Measurements from ENCODE around the gene GNAS. TPM values are rescaled to one million over a fixed set of nuclear protein-coding genes. Genes with fewer than 3 reads are reported as not detected.

The GNAS gene
- total RNA-seq, 8 experiments from 2014 or later, result 567 to 1,051 (median 853) TPM

- WGBS, 10 experiments, result 33 to 100% (median 70%) methylated on average over 1 to 3 of the region's 3 CpGs
- ATAC-seq (replicated peaks in 6 of 8), result no peak
- in situ Hi-C loops (cut with MboI; ENCODE audit: low pct_unique_long_range_greater_than_20kb in 2 of 9, low sequenced_read_pairs in 9 of 9, unreplicated experiment in 9 of 9), result loop anchor here in 1 of 9 experiments (25.0 kb wide), 1 partner anchor 140 kb away; the partner anchor contains the start of genes ATP5F1E and PRELID3B
- Histone ChIP-seq H3K4me1 (replicated peaks in 1 of 2) (peaks cover 63 to 83% of the 10 kb centered on the region in 2 donors), H3K27ac (no peak overlapping the region), H3K4me3 (no peak overlapping the region)
Observed at GRCh38 chr20:58896820-58897219, 44.3 kb downstream of the GNAS start.

DNA sequence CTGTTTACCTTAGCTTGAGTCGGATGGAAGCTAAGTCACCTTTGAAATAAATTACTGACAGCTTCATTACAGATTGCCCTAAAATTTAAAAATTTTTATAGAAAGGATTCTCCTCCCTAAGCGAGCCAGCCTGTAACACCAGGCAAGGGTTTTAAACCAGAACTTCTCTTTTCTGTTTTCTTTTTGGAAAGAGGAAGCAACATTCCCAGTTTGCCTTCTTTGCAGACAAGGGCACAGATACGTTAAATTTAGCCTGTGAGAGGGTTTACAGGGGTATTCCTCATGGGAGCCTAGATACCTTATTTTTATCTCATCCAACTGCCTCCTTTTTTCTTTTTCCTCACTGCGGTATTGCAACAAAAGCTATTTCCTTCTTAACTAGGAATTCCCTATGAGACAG lies 45.0 kb downstream of the GNAS start:
- no peak for ATAC-seq (replicated peaks in 6 of 8)
- Histone ChIP-seq H3K4me3 (no peak overlapping the region), H3K4me1 (replicated peaks in 1 of 2) (peaks cover 69 to 90% of the 10 kb centered on the region in 2 donors), H3K27ac (no peak overlapping the region)
- in situ Hi-C loops (cut with MboI; ENCODE audit: low pct_unique_long_range_greater_than_20kb in 2 of 9, low sequenced_read_pairs in 9 of 9, unreplicated experiment in 9 of 9), result loop anchor here in 1 of 9 experiments (25.0 kb wide), 1 partner anchor 140 kb away; the partner anchor contains the start of genes ATP5F1E and PRELID3B
- 21 to 100% (median 79%) methylated on average over 1 to 4 of the region's 4 CpGs; no CpG with 5 or more reads in 2 of the 10 experiments for WGBS, 10 experiments

DNA sequence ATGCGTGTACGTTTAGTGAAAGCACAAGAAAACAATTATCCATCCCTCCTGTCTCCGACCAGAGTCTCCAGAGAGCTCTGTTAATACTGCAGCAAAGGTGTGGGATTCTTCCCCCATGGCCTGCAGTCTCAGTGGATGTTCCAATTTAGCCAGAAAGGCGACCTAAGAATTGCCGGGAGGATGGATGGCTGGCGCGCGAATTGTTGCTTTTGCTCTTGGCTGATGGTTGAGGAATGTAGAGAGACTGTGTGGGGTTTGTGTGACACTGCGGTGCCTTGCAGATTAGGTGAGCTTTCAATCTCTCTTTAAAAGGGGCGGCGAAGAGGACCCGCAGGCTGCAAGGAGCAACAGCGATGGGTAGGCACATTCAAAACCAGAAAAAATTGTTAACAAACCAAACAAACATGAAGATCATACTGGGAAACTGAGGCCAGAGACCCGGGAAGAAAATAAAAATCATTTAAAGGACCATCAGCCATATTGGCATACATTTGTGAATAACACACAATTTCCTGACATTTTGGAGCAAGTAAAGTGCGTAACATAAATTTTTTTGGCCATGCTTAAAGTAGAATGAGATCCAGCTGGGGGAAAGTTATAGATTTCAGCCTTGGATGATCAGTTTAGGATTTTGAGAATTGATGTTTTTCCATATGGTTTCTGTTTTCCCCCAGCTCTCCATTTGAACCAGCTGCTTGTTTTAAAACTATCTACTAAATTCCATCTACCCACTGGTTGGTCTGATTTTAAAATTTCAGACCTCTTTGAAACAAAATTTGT lies 46.3 kb downstream of the GNAS start:
- H3K4me1 ChIP-seq (replicated peaks in 1 of 2), result peaks cover 67 to 90% of the 10 kb centered on the region in 2 donors
- H3K27ac ChIP-seq, result peak overlapping the region in 1 of 2 donors; percentile 10
- peak in 2 of 8 experiments; percentile 10 to 21 for ATAC-seq (replicated peaks in 6 of 8)
- H3K4me3 ChIP-seq, result no peak overlapping the region
- in situ Hi-C loops (cut with MboI; ENCODE audit: low pct_unique_long_range_greater_than_20kb in 2 of 9, low sequenced_read_pairs in 9 of 9, unreplicated experiment in 9 of 9), result loop anchor here in 1 of 9 experiments (25.0 kb wide), 1 partner anchor 138 kb away; the partner anchor contains the start of genes ATP5F1E and PRELID3B
- 60 to 96% (median 80%) methylated on average over 1 to 14 of the region's 15 CpGs for WGBS, 10 experiments

DNA sequence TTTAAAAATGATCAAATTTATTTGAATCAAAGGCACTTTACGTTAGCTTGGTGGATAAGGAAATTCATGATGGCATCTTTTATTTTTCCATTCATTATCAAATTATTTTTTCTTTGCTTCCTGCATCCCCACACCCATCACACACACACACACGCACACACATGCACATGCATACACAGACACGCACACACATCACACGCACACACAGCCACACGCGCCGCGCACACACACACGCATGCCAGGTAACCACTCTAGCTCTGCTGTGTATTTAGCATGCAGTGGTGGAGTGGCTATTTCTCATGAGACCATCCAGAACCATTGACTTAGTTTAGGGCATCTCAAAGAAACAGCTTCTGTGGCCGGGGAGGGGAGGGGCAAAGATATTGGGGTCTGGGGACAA lies 47.0 kb downstream of the GNAS start:
- ATAC-seq (replicated peaks in 6 of 8), result no peak
- WGBS, 10 experiments, result 71 to 100% (median 86%) methylated on average over 1 to 10 of the region's 10 CpGs; no CpG with 5 or more reads in 1 of the 10 experiments
- Histone ChIP-seq H3K4me3 (no peak overlapping the region), H3K4me1 (replicated peaks in 1 of 2) (peaks cover 63 to 83% of the 10 kb centered on the region in 2 donors), H3K27ac (no peak overlapping the region)
- in situ Hi-C loops (cut with MboI; ENCODE audit: low pct_unique_long_range_greater_than_20kb in 2 of 9, low sequenced_read_pairs in 9 of 9, unreplicated experiment in 9 of 9), result loop anchor here in 1 of 9 experiments (25.0 kb wide), 1 partner anchor 138 kb away; the partner anchor contains the start of genes ATP5F1E and PRELID3B

DNA sequence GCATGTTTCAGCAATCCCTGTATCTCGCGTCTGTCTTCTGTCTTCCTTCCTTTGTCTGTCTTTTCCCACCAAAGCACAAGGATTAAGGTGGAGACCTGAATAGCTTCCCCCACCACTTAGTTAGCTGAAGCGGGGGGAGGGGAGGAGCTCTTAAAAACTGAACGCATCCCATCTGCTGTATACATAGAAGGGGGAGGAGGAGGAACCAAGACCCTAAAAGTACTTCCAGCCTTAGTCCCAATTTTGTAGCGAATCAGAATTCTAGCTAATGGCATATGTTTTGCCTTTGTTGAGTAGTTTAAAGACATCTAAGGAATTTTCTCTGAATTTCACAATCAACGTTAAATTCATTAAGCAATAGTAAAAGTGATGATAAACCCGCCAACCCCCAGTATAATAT lies 47.9 kb downstream of the GNAS start:
- peak in 1 of 8 experiments; percentile 4 for ATAC-seq (replicated peaks in 6 of 8)
- H3K4me3 ChIP-seq, result no peak overlapping the region
- in situ Hi-C loops (cut with MboI; ENCODE audit: low pct_unique_long_range_greater_than_20kb in 2 of 9, low sequenced_read_pairs in 9 of 9, unreplicated experiment in 9 of 9), result no loop called here
- peaks cover 60 to 74% of the 10 kb centered on the region in 2 donors for H3K4me1 ChIP-seq (replicated peaks in 1 of 2)
- H3K27ac ChIP-seq, result no peak overlapping the region
- 46 to 100% (median 72%) methylated on average over 1 to 6 of the region's 7 CpGs; no CpG with 5 or more reads in 2 of the 10 experiments for WGBS, 10 experiments

DNA sequence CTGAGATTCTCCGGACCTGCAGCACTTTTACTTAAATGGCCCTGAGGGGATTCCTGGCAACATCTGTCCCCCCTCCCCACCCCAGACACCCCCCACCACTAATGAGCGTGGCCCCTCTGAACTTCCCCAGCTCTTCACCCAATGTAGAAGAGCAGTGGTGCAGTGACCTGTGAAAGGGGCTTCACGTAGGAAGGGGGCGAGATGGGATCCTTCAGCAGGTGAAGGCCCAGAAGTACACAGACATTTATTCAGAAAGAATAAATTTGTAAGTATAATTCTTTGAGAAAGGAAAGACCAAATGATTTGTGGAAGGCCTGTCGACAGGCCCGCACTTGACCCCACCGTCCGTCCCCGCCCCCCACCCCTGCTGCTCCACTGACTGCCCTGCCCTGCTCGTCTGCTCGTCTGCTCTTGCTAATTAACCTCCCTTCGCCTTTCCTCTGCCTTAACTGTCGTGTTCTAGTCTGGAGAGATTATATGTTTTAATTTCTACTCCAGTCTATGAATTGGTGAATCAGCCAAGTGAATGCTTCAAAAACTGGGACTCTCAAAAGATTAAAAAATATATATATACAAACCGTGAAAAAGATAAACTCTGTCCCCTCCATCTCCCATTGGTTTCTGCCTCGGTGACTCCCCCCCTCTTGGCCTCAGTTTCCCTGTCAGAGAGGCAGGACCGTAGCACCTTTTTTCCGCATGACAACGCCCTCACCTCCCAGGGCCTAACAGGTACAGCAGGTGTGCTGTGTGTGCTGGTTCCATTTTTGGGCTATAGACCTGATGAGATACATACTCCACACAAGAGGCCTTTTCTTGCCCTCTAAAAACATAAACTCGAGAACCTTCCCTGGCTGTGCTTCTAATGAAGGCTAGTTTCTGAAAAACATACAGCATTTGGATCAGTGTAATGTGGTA lies 49.2 kb downstream of the GNAS start:
- Histone ChIP-seq H3K27ac (peak overlapping the region in 1 of 2 donors; percentile 40), H3K4me1 (replicated peaks in 1 of 2) (peaks cover 52 to 63% of the 10 kb centered on the region in 2 donors), H3K4me3 (no peak overlapping the region)
- WGBS, 10 experiments, result 0 to 96% (median 41%) methylated on average over 1 to 10 of the region's 19 CpGs; no CpG with 5 or more reads in 3 of the 10 experiments
- peak; percentile 38 to 79 (median 57) for ATAC-seq (replicated peaks in 6 of 8)
- in situ Hi-C loops (cut with MboI; ENCODE audit: low pct_unique_long_range_greater_than_20kb in 2 of 9, low sequenced_read_pairs in 9 of 9, unreplicated experiment in 9 of 9), result no loop called here

DNA sequence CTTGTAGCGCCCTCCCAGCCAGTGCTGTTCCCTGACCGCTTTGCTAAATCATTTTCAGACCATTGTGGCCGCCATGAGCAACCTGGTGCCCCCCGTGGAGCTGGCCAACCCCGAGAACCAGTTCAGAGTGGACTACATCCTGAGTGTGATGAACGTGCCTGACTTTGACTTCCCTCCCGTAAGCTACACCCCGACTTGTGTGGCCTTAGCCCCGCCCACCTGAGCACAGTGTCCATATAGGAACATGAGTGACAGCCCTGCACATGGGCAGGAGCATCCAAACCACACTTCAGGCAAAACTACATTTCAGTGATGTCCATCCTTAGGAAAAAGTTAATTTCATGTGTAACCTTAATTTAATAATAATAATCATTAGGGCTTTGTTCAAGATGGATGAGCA lies 51.1 kb downstream of the GNAS start:
- no peak overlapping the region for H3K27ac ChIP-seq
- WGBS, 10 experiments, result 72 to 100% (median 81%) methylated on average over 2 to 6 of the region's 9 CpGs; no CpG with 5 or more reads in 3 of the 10 experiments
- in situ Hi-C loops (cut with MboI; ENCODE audit: low pct_unique_long_range_greater_than_20kb in 2 of 9, low sequenced_read_pairs in 9 of 9, unreplicated experiment in 9 of 9), result no loop called here

DNA sequence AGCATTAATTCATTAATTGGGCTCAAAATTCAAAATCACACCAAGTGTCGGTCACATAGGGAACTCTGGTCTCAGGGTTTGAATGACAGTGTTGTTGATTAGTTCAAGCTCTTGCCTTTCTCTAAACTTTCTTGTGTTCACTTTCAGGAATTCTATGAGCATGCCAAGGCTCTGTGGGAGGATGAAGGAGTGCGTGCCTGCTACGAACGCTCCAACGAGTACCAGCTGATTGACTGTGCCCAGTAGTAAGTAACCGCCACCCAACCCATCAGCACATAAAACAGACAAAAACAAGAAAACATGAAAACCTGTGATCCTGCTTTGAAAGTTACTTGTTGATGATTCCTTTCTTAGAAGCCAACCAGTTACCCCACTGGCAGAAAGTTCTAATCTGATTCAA lies 52.7 kb downstream of the GNAS start:
- in situ Hi-C loops (cut with MboI; ENCODE audit: low pct_unique_long_range_greater_than_20kb in 2 of 9, low sequenced_read_pairs in 9 of 9, unreplicated experiment in 9 of 9), result no loop called here
- Histone ChIP-seq H3K27ac (no peak overlapping the region), H3K4me3 (no peak overlapping the region), H3K4me1 (replicated peaks in 1 of 2) (peaks cover 42 to 47% of the 10 kb centered on the region in 2 donors)
- 28 to 100% (median 94%) methylated on average over 1 to 6 of the region's 6 CpGs for WGBS, 10 experiments
- no peak for ATAC-seq (replicated peaks in 6 of 8)

More for the DNA sequence above, 51.1 kb downstream of the GNAS start:
- Histone ChIP-seq H3K4me1 (replicated peaks in 1 of 2) (peaks cover 49 to 63% of the 10 kb centered on the region in 2 donors), H3K4me3 (no peak overlapping the region)
- ATAC-seq (replicated peaks in 6 of 8), result no peak

GRCh38 chr20:58906111-58906510 lies 53.6 kb downstream of the GNAS start:
- no peak for ATAC-seq (replicated peaks in 6 of 8)
- peaks cover 35 to 39% of the 10 kb centered on the region in 2 donors for H3K4me1 ChIP-seq (replicated peaks in 1 of 2)
- no peak overlapping the region for H3K4me3 ChIP-seq
- no peak overlapping the region for H3K27ac ChIP-seq
- in situ Hi-C loops (cut with MboI; ENCODE audit: low pct_unique_long_range_greater_than_20kb in 2 of 9, low sequenced_read_pairs in 9 of 9, unreplicated experiment in 9 of 9), result no loop called here
- WGBS, 10 experiments, result 84 to 100% (median 100%) methylated on average over 1 to 5 of the region's 5 CpGs

DNA sequence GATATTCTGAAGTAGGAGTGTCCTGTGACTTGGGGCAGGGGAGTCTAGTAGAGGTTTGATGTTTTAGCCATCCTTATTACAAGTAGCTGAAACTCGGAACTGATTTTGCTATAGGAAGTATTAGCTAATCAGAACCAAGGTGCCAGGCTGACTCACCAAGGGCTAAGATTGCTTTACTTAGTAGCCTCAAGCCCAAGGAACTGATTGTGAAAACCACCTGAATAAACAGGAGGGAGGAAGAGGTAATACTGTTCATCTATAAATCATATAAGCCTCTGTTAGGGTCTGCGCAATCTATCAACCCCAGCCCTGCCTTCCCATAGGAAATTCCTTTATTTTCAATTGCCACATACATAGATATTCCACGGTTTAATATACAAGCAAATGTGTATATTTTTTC lies 54.4 kb downstream of the GNAS start:
- ATAC-seq (replicated peaks in 6 of 8), result peak in 1 of 8 experiments; percentile 11
- Histone ChIP-seq H3K27ac (no peak overlapping the region), H3K4me1 (replicated peaks in 1 of 2) (peaks cover 27 to 31% of the 10 kb centered on the region in 2 donors), H3K4me3 (no peak overlapping the region)
- WGBS, 10 experiments, result 36 to 100% (median 75%) methylated on average over 1 to 3 of the region's 3 CpGs; no CpG with 5 or more reads in 1 of the 10 experiments
- in situ Hi-C loops (cut with MboI; ENCODE audit: low pct_unique_long_range_greater_than_20kb in 2 of 9, low sequenced_read_pairs in 9 of 9, unreplicated experiment in 9 of 9), result no loop called here

DNA sequence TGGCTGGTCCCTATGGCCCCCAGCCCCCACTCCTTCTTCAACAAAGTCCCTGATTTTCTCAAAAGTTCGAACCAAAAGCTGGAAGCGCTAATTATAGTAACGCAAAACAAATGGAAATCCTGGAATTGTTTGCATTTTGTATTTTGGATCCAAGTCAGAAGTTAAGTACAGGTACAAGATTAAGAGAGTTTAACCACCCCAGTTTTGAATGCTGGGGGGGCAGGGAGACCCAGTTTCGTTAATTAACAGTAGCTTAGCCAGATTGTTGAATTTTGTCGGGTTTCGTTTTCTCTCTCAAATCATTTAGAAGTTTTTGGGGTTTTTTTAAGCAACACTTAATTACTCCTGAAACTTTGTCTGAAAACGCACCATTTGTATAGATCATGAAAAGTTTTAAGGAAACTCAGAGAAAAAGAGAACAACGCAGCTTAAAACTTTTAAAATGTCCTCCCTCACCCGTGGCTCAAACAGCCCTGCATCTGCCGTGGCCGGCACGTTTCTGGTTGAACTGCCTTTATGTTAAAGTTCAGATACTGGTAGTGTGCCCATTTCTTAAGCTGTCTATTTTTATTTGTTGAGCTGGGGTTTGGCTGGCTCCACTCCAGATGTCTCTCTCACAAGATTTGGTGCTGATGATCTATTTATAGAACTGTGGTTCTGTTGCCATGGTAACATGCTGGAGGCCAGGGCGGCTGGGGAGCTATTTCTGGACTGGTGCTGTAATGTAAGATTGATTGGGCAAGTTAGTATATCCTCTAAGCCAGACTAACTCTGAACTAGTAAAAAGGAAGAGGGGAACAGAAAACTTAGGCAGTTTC lies 55.0 kb downstream of the GNAS start:
- in situ Hi-C loops (cut with MboI; ENCODE audit: low pct_unique_long_range_greater_than_20kb in 2 of 9, low sequenced_read_pairs in 9 of 9, unreplicated experiment in 9 of 9), result no loop called here
- H3K4me3 ChIP-seq, result no peak overlapping the region
- ATAC-seq (replicated peaks in 6 of 8), result peak; percentile 85 to 97 (median 94)

DNA sequence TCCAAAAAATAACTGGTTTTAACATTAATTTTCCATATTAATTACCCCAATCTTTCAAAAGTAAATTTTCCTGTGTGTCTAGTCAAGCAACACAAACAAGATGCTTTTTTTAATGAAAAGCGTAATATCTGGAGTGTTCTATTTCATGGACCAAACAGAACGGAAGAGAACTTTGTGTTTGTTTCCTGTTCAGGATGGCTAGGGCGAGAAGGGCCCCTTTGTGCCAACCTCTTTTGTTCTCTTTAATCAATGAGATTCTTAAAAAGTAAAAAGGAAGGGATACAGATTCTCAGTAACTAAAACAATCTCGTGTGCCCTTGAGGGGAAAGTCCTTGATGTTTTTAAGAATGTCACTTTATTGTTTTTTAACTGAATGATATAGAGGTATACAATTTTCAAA lies 55.7 kb downstream of the GNAS start:
- in situ Hi-C loops (cut with MboI; ENCODE audit: low pct_unique_long_range_greater_than_20kb in 2 of 9, low sequenced_read_pairs in 9 of 9, unreplicated experiment in 9 of 9), result no loop called here
- ATAC-seq (replicated peaks in 6 of 8), result no peak
- no peak overlapping the region for H3K27ac ChIP-seq
- H3K4me1 ChIP-seq (replicated peaks in 1 of 2), result peaks cover 21% of the 10 kb centered on the region in 2 donors
- WGBS, 10 experiments, result 65 to 100% (median 79%) methylated on average over 2 to 4 of the region's 4 CpGs
- H3K4me3 ChIP-seq, result no peak overlapping the region

More for the DNA sequence above, 55.0 kb downstream of the GNAS start:
- WGBS, 10 experiments, result 0 to 57% (median 35%) methylated on average over 1 to 13 of the region's 13 CpGs
- Histone ChIP-seq H3K27ac (no peak overlapping the region), H3K4me1 (replicated peaks in 1 of 2) (peaks cover 21 to 25% of the 10 kb centered on the region in 2 donors)

All from motor neuron (in vitro differentiated cells).